ENCODE data around the gene SPTB.

DNA sequence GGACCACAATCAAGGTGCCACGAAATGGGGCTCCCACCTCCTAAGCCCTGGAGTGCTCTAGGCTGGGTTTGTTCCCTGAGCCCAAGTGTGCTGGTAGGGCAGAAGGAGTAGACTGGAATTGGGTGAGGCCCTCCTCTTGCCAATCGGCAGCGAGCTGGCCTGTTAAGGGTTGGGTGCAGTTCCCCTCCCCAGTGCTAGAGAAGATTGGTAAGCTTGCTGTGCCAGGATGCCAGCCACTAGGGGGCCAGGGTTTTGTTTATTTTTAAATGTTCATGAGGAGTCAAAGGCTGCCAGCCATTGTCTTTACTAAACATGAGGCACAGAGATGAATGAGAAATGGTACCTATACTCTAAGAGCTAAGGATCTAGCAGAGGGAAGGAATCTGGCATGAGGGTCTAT lies 79.7 kb downstream of the SPTB start:
- TF ChIP-seq, protein P1, sequence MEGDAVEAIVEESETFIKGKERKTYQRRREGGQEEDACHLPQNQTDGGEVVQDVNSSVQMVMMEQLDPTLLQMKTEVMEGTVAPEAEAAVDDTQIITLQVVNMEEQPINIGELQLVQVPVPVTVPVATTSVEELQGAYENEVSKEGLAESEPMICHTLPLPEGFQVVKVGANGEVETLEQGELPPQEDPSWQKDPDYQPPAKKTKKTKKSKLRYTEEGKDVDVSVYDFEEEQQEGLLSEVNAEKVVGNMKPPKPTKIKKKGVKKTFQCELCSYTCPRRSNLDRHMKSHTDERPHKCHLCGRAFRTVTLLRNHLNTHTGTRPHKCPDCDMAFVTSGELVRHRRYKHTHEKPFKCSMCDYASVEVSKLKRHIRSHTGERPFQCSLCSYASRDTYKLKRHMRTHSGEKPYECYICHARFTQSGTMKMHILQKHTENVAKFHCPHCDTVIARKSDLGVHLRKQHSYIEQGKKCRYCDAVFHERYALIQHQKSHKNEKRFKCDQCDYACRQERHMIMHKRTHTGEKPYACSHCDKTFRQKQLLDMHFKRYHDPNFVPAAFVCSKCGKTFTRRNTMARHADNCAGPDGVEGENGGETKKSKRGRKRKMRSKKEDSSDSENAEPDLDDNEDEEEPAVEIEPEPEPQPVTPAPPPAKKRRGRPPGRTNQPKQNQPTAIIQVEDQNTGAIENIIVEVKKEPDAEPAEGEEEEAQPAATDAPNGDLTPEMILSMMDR (IDR thresholded peaks at IDR 0.05; ENCODE audit: poor library complexity), result peak; percentile 38
- no peak for TF ChIP-seq EZH2 (IDR thresholded peaks at IDR 0.05; ENCODE audit: borderline replicate concordance)

All from hepatocyte (in vitro differentiated cells).